Osteoblast (primary cell): ENCODE data around the gene TSPAN4. TPM values are rescaled to one million over a fixed set of nuclear protein-coding genes. Genes with fewer than 3 reads are reported as not detected.

Experiments used
- DNase-seq: peaks from one replicate; pipeline ENCODE4 v3.0.0; 2011; ENCODE audit warnings: low spot score, mixed read lengths; ENCODE audit not compliant: insufficient read length; ENCODE audit errors: missing footprints
- H2AFZ ChIP-seq: 2 replicates; pipeline ENCODE4 v1.6.0; 2011; ENCODE audit warnings: mild to moderate bottlenecking, low read length
- H3K27ac ChIP-seq: 2 replicates; pipeline ENCODE4 v1.5.1; 2011; ENCODE audit warnings: mild to moderate bottlenecking, low read depth, low read length, moderate library complexity
- H3K27me3 ChIP-seq: 2 replicates; pipeline ENCODE4 v1.6.0; 2012; ENCODE audit warnings: mild to moderate bottlenecking, control low read depth, inconsistent platforms, low read length, moderate library complexity; ENCODE audit not compliant: insufficient read depth
- H3K36me3 ChIP-seq: 2 replicates; pipeline ENCODE4 v1.5.1; 2011; ENCODE audit warnings: mild to moderate bottlenecking, low read length, control low read depth, moderate library complexity; ENCODE audit not compliant: insufficient read depth
- H3K4me1 ChIP-seq: 2 replicates; pipeline ENCODE4 v1.5.1; 2011; ENCODE audit warnings: mild to moderate bottlenecking, low read length, control low read depth, moderate library complexity; ENCODE audit not compliant: insufficient read depth
- H3K4me2 ChIP-seq: 2 replicates; pipeline ENCODE4 v1.6.0; 2011; ENCODE audit warnings: mild to moderate bottlenecking, low read length; ENCODE audit not compliant: insufficient read depth
- H3K4me3 ChIP-seq: fragments of 200-600 bp; sonication (generic); 3 replicates; pipeline ENCODE4 v1.5.1; 2012; ENCODE audit warnings: mild to moderate bottlenecking, low read length, inconsistent platforms; ENCODE audit not compliant: insufficient read depth
- H3K79me2 ChIP-seq: 2 replicates; pipeline ENCODE4 v1.6.0; 2012; ENCODE audit warnings: mild to moderate bottlenecking, low read length, control low read depth, inconsistent platforms; ENCODE audit not compliant: insufficient read depth
- H3K9me3 ChIP-seq: 2 replicates; pipeline ENCODE4 v1.5.1; 2011; ENCODE audit warnings: low read depth, low read length, control low read depth
- H4K20me1 ChIP-seq: 2 replicates; pipeline ENCODE4 v1.6.0; 2012; ENCODE audit warnings: mild to moderate bottlenecking, low read length, control low read depth; ENCODE audit not compliant: insufficient read depth
- CTCF ChIP-seq: IDR thresholded peaks from 2 replicates; pipeline ENCODE4 v1.5.1; 2011; ENCODE audit warnings: mild to moderate bottlenecking, low read depth, low read length, moderate library complexity; ENCODE audit errors: extremely low read depth
- small RNA-seq: library from RNA; depleted of rRNA; stranded (forward); fragments of <200 nt; gene quantifications from one replicate; pipeline ENCODE3, GENCODE V24; 2012
- total RNA-seq: library from RNA; depleted of rRNA; stranded (reverse); fragments of >200 nt; gene quantifications from 2 replicates; pipeline ENCODE4 v1.2.3, GENCODE V29; 2012

Gene TSPAN4
- total RNA-seq, 1 donor = 168 TPM

GRCh38 chr11:914747-915501 is 72.3 kb downstream of the TSPAN4 start:
- Histone ChIP-seq H3K79me2 (peaks cover 6% of the 10 kb centered on the region), H2AFZ (no peak overlapping the region), H3K9me3 (no peaks in the 10 kb centered on the region), H4K20me1 (no peaks in the 10 kb centered on the region), H3K27me3 (no peaks in the 10 kb centered on the region), H3K4me2 (no peak overlapping the region), H3K4me3 (no peak overlapping the region), H3K4me1 (peaks cover 6% of the 10 kb centered on the region), H3K36me3 (no peaks in the 10 kb centered on the region), H3K27ac (no peak overlapping the region)
- peak; percentile 87 for DNase-seq
- TF ChIP-seq CTCF = no peak

Small RNA genes lying within 50 kb of the gene (small RNA-seq; reads per million reads assigned to genes)
- gene SNORA52 = not detected

Other genes with a start within 250 kb of the TSPAN4 start
- gene IRF7, start 226.9 kb upstream of the TSPAN4 start, total RNA-seq = 11.5 and 21.4 TPM in 2 replicates
- not detected in 2 replicates for gene CDHR5, start 217.9 kb upstream of the TSPAN4 start, total RNA-seq
- not detected in 2 replicates for gene SCT, start 215.7 kb upstream of the TSPAN4 start, total RNA-seq
- gene DRD4, start 205.6 kb upstream of the TSPAN4 start, total RNA-seq = under 0.01 TPM in 1 of 2 replicates, not detected in the other
- 38.0 and 44.2 TPM in 2 replicates for gene DEAF1, start 147.6 kb upstream of the TSPAN4 start, total RNA-seq
- 17.4 and 21.2 TPM in 2 replicates for gene TMEM80, start 147.0 kb upstream of the TSPAN4 start, total RNA-seq
- 29.7 and 30.1 TPM in 2 replicates for gene EPS8L2, start 136.6 kb upstream of the TSPAN4 start, total RNA-seq
- 204 TPM in 2 replicates for gene TALDO1, start 95.4 kb upstream of the TSPAN4 start, total RNA-seq
- gene GATD1, start 65.4 kb upstream of the TSPAN4 start, total RNA-seq = 31.5 and 37.3 TPM in 2 replicates
- gene CEND1, start 52.8 kb upstream of the TSPAN4 start, total RNA-seq = not detected in 2 replicates
- gene SLC25A22, start 44.6 kb upstream of the TSPAN4 start, total RNA-seq = 8.0 and 9.0 TPM in 2 replicates
- 5.9 and 6.5 TPM in 2 replicates for gene PIDD1, start 37.6 kb upstream of the TSPAN4 start, total RNA-seq
- 227 and 386 TPM in 2 replicates for gene RPLP2, start 32.9 kb upstream of the TSPAN4 start, total RNA-seq
- 32.1 and 32.6 TPM in 2 replicates for gene PNPLA2, start 23.9 kb upstream of the TSPAN4 start, total RNA-seq
- 0.59 and 0.72 TPM in 2 replicates for gene CRACR2B, start 14.9 kb upstream of the TSPAN4 start, total RNA-seq
- gene CD151, start 9.9 kb upstream of the TSPAN4 start, total RNA-seq = 366 and 416 TPM in 2 replicates
- gene POLR2L, start 323 bp upstream of the TSPAN4 start, total RNA-seq = 47.4 and 60.8 TPM in 2 replicates
- gene CHID1, start 68.0 kb downstream of the TSPAN4 start, total RNA-seq = 43.9 and 48.9 TPM in 2 replicates
- 48.0 and 50.7 TPM in 2 replicates for gene AP2A2, start 83.0 kb downstream of the TSPAN4 start, total RNA-seq
- not detected in 2 replicates for gene MUC6, start 193.9 kb downstream of the TSPAN4 start, total RNA-seq
- not detected in 2 replicates for gene MUC2, start 232.0 kb downstream of the TSPAN4 start, total RNA-seq